ENCODE results near the gene OR5AU1. TPM values are rescaled to one million over a fixed set of nuclear protein-coding genes. Genes with fewer than 3 reads are reported as not detected.

Gene OR5AU1
- total RNA-seq (2022; extraction: Qiagen RNA extraction; ENCODE audit: low read depth), result 0.02 TPM in 1 of 5 replicates, not detected in the others

GRCh38 chr14:21155963-21156362 lies at the start of gene OR5AU1:
Gene OR5AU1, minus strand, starts transcription at chr14:21156063. Its CDS starts 191 bp downstream, at chr14:21155872.

Other genes with a start within 250 kb of the OR5AU1 start
- not detected in 5 replicates for gene RNASE2, start 200.6 kb downstream of the OR5AU1 start, total RNA-seq (2022; extraction: Qiagen RNA extraction; ENCODE audit: low read depth)
- gene METTL17, start 166.1 kb downstream of the OR5AU1 start, total RNA-seq (2022; extraction: Qiagen RNA extraction; ENCODE audit: low read depth), result 69.5 to 77.9 TPM (median 73.5 TPM) in 5 replicates
- gene SLC39A2, start 156.8 kb downstream of the OR5AU1 start, total RNA-seq (2022; extraction: Qiagen RNA extraction; ENCODE audit: low read depth), result not detected in 5 replicates
- gene NDRG2, start 131.0 kb downstream of the OR5AU1 start, total RNA-seq (2022; extraction: Qiagen RNA extraction; ENCODE audit: low read depth), result 2.5 to 3.5 TPM (median 3.1 TPM) in 5 replicates
- gene TPPP2, start 125.8 kb downstream of the OR5AU1 start, total RNA-seq (2022; extraction: Qiagen RNA extraction; ENCODE audit: low read depth), result not detected in 5 replicates
- not detected in 5 replicates for gene RNASE13, start 121.3 kb downstream of the OR5AU1 start, total RNA-seq (2022; extraction: Qiagen RNA extraction; ENCODE audit: low read depth)
- not detected in 5 replicates for gene RNASE7, start 113.7 kb downstream of the OR5AU1 start, total RNA-seq (2022; extraction: Qiagen RNA extraction; ENCODE audit: low read depth)
- gene RNASE8, start 98.2 kb downstream of the OR5AU1 start, total RNA-seq (2022; extraction: Qiagen RNA extraction; ENCODE audit: low read depth), result not detected in 5 replicates
- gene ARHGEF40, start 85.8 kb downstream of the OR5AU1 start, total RNA-seq (2022; extraction: Qiagen RNA extraction; ENCODE audit: low read depth), result 9.2 to 13.5 TPM (median 12.9 TPM) in 5 replicates
- 21.2 to 30.3 TPM (median 29.2 TPM) in 5 replicates for gene ZNF219, start 57.4 kb downstream of the OR5AU1 start, total RNA-seq (2022; extraction: Qiagen RNA extraction; ENCODE audit: low read depth)
- gene TMEM253, start 55.0 kb downstream of the OR5AU1 start, total RNA-seq (2022; extraction: Qiagen RNA extraction; ENCODE audit: low read depth), result 0.40 to 1.1 TPM (median 0.80 TPM) in 5 replicates
- 789 to 1,071 TPM (median 851 TPM) in 5 replicates for gene HNRNPC, start 113.4 kb upstream of the OR5AU1 start, total RNA-seq (2022; extraction: Qiagen RNA extraction; ENCODE audit: low read depth)
- 0.21 to 0.51 TPM (median 0.34 TPM) in 5 replicates for gene RPGRIP1, start 124.0 kb upstream of the OR5AU1 start, total RNA-seq (2022; extraction: Qiagen RNA extraction; ENCODE audit: low read depth)
- 103 to 133 TPM (median 108 TPM) in 5 replicates for gene SUPT16H, start 228.0 kb upstream of the OR5AU1 start, total RNA-seq (2022; extraction: Qiagen RNA extraction; ENCODE audit: low read depth)

All from A549 treated with CpdA at 1 μM for 4 hours (cell line).